Stimulated activated CD4-positive, alpha-beta T cell treated with anti-CD3 and anti-CD28 coated beads, Interleukin-1b, Interleukin-23, amount 100 ng/mL, for 4 hours (primary cell): ENCODE results near the gene ZSWIM5.
"Not testable (repeated sequence)": the region's sequence is repeated elsewhere in the genome, so short reads cannot be mapped to it uniquely, and the experiment has no call there.

Experiments
- DNase-seq, 2 donors: peaks; one replicate each; pipeline ENCODE4 v3.0.0-alpha.2; 2020; ENCODE audit warnings: low read depth in 2 of 2

Gene ZSWIM5

GRCh38 chr1:45095450-45095849 is 111.0 kb downstream of the ZSWIM5 start:
- DNase-seq, result no peak

DNA sequence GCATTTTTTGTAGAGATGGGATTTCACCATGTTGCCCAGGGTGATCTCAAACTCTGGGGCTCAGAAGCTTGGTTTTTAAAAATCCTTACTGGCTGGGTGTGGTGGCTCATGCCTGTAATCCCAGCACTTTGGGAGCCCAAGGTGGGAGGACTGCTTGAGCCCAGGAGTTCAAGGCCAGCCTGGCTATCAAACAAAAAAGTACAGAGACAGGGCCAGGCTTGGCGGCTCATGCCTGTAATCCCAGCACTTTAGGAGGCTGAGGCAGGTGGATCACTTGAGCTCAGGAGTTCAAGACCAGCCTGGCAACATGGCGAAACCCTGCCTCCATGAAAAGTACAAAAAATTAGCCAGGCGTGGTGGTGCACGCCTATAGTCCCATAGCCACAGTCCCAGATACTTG is 112.0 kb downstream of the ZSWIM5 start:
- not testable (repeated sequence) for DNase-seq

- DNase-seq, result no peak
Observed at GRCh38 chr1:45093334-45093733, 113.1 kb downstream of the ZSWIM5 start.

DNA sequence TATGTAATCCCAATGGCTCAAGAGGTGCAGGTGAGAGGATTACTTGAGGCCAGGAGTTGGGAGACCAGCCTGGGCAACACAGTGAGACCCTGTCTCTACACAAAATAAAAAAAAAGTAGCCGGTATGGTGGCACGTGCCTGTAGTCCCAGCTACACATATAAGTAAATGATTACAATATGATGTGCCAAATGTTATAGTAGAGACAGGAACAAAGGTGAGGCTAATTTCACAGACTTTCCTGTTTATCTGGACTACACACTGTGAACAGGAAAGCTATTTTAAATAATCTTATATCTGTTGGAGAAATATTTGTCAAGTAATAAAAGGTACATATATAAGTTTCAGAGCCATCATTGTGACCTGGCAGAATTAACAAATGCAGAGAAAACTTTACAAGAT is 116.7 kb downstream of the ZSWIM5 start:
- no peak for DNase-seq

GRCh38 chr1:45084562-45084961 is 121.8 kb downstream of the ZSWIM5 start:
- no peak for DNase-seq

DNA sequence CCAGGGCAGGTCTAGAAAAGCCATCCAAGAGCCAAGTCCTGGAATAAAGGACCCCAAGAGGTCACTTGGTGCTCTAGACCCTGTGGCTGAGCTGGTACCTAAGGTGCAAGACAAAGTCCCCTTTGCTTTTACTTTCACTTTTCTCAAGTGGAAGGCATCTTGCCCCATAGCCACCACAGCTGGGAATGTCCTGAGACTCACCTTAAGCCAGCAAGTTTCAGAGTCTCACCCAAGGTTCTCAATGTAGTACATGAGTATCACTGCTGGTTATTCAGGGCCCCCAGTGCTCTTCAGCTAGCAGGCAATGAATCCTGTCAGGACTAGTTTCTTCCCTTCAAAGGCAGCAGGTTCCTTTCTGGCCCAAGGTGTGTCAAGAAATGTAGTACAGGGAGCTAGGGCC is 126.9 kb downstream of the ZSWIM5 start:
- no peak for DNase-seq

DNA sequence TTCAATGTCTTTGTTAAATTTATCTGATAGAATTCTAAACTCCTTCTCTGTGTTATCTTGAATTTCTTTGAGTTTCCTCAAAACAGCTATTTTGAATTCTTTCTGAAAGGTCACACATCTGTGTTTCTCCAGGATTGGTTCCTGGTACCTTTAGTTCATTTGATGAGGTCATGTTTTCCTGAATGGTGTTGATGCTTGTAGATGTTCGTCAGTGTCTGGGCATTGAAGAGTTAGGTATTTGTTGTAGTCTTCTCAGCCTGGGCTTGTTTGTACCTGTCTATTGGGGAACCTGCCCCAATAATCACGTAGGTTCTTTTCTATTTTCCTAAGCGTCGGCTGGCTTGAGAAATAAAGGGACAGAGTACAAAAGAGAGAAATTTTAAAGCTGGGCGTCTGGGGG is 129.4 kb downstream of the ZSWIM5 start:
- DNase-seq, result not testable (repeated sequence)

- DNase-seq, result no peak
Observed at GRCh38 chr1:45071567-45071966, 134.8 kb downstream of the ZSWIM5 start.

- DNase-seq, result no peak
Observed at GRCh38 chr1:45067806-45068205, 138.6 kb downstream of the ZSWIM5 start.

GRCh38 chr1:45065083-45065482 is 141.3 kb downstream of the ZSWIM5 start:
- no peak for DNase-seq

- not testable (repeated sequence) for DNase-seq
Observed at GRCh38 chr1:45062463-45062862, 143.9 kb downstream of the ZSWIM5 start.

- DNase-seq, result no peak
Observed at GRCh38 chr1:45059829-45060228, 146.6 kb downstream of the ZSWIM5 start.

DNA sequence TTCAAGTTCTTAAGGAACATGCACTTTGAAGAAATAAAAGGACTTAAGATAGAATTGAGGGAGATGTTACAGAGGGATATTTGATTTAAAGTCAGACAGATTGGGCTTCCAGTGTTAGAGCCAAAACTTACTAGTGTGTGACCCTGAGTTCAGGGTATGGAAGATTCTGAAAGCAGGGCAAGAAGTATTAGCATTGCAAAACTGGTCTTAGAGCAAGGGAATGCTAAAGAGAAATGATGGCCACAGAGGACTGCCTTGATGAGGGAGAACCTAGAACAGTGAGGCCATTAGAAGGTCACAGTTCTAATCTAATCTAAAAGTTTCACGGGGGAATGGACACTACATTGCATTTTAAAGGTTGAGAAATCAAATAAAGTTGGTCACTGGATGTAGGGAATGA is 148.9 kb downstream of the ZSWIM5 start:
- no peak for DNase-seq

DNA sequence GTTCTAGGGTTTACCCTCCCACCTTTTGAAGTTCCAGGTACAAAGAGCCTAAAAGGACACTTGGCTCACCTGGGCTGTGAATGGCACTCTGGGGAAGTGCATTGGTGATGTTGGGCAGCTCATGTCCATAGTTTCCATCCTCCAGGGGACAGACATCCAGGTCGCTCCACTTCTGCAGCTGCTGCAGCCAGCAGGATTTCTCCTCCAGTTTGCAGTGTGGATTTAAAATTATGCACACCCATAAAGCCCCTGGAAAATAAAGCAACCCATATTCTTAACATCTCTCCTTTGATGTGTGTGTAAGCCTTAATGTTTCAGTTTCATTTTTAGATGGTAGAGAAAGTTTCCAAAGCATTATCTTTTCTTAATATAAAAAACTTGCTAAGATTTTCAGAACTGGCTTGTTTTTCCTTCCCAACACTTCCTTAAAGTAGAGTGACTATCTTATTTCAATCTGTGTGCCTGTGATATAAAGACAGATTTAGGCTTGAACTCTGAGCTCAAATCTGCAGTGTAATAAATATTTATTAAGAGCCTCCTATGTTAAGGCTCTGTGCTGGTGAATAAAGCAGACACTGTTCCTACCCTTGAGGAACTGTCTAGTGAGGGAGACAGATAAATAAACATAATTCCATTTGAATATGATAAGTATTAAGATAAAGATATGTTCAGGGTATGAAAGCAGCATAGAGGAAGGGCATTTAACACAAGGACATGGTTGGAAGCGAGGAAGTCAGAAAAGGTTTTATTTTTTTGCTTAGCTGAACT is 155.2 kb downstream of the ZSWIM5 start:
- DNase-seq, result no peak

GRCh38 chr1:45047032-45047431 is 159.4 kb downstream of the ZSWIM5 start:
- no peak for DNase-seq

- DNase-seq, result no peak
Observed at GRCh38 chr1:45044916-45045315, 161.5 kb downstream of the ZSWIM5 start.

DNA sequence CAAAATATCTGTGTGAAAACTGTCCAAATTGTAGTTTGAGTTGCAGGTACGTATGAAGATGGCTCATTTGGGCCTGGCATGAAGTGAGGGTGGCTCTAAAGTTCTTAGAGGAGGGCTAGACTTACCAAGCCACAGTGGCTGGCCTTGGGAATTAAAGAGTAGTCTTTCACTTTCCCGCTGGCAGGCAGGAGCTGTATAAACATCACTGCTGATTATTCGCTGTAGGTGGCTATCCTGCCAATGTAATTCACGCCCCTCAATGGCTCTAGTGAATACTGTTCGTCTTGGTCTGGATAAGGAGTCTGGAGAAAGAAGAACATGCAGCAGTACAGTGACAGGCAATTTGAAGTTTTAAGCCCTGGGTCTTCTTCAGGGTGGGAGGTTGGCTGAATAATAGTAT is 163.3 kb downstream of the ZSWIM5 start:
- no peak for DNase-seq

DNA sequence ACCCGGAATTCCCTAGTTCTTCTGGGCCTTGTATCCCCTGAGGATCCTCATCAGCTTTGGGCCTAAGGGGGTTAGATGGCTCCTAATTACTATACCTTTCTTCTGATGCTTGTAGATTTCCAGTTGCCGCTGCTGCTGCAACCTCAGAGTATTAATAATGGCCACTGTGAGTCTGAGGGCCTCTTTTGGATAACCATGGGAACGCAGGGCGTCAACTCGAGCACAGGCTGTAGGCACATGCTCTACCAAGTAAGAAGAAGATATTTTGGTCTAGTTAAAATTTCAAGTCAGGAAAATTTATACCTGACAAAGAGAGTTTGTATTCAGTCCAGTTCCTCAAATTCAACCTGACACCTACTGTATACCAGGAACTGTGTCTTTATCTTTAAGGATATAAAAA is 166.1 kb downstream of the ZSWIM5 start:
- no peak for DNase-seq

- DNase-seq, result no peak
Observed at GRCh38 chr1:45038661-45039364, 167.6 kb downstream of the ZSWIM5 start.

DNA sequence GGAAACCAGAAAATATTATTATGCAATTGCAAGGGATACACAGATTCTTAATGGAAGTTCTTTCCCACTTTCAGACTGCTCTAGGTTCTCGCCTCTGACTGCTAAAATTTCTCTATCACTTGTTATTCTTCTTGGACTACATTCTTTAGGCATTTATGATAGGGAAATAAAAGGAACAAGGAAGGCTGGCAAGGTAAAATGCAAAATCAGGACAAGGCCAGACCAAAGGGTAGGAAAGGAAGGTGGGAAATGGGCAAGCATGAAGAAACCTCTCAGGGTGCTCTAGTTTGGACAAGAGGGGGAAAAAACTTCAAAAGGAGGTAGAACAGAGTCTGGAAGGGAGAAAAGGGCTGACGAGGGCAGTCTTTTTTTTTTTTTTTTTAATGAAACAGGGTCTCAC is 168.2 kb downstream of the ZSWIM5 start:
- no peak for DNase-seq

DNA sequence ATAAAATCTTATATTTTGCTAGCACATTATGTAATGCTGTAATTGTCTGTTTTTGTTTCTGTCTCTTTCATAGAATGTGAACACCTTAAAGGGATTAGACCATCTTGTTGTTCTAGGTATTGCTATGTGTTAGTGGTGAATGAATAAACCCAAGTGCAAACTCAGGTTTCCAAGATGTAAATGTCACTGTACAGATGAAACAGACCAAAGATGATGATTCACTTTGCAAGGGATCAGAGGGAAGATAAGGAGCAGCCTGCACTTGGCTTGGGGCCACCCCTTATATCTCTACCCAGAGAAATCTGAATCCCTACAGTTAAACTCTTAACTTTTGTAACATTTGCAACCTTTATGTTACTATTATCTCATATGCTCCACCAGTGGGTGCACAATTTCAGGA is 168.9 kb downstream of the ZSWIM5 start:
- no peak for DNase-seq

DNA sequence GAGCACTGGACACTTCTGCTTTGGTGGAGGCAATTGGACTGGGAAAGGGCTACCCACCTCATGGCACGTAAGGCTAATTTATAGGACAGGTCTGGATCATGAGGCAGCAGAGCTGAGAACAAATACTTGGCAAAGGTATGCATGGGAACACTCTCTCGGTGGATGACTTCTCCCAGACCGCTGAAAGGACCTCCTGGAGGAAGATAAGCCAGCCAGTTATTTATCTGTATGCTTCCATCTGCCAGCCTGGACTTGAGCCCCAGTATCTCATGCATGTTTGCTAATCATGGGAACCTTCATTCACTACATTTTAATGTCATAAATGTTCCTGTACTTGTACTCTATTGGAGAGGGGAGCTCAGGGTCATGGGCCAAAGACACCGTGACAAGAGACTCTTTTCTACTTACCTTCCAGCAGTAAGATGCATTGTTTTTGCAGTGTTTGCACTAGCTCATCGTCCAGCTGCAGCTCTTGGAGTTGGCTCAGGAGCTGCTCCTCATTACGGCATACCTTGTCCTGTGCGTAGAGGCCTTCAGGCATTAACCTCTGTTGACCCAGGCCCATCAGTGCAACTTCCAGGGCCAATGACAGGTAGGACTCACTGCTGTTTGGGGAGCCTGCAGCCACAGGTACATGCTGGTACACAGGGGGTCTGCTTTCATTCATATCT is 170.6 kb downstream of the ZSWIM5 start:
- no peak for DNase-seq

DNA sequence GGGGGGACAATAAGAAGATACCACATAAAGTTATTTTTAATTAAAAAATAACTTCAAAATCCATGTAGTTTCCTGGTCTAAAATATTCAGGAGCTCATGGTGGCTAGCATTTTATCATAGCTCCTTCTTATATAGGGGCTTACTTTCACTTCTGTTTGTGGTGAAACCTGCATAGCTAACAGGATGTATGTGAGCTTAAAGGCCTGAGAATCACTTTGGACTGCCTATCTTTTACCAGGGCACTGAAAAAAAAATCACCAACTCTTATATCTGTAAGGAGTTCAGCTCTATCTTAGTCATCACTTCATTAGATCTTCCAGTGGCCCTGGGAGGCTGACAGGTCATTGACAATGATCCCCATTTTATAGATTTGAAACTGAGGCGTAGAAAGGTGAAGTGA is 173.0 kb downstream of the ZSWIM5 start:
- no peak for DNase-seq
